WERI-Rb-1 (cell line): ENCODE measurements around the gene PCID2.

Experiments
- DNase-seq: peaks from one replicate; pipeline ENCODE4 v3.0.0-alpha.2; 2020
- H3K27ac ChIP-seq: fragments of 250-450 bp; sonication (Bioruptor Pico); 2 replicates; pipeline ENCODE4 v1.5.1; 2020; ENCODE audit warnings: mild to moderate bottlenecking, moderate library complexity
- H3K27me3 ChIP-seq: fragments of 250-450 bp; sonication (Bioruptor Pico); 2 replicates; pipeline ENCODE4 v1.5.1; 2021; ENCODE audit warnings: mild to moderate bottlenecking, low read depth, moderate library complexity; ENCODE audit not compliant: insufficient read depth, severe bottlenecking
- H3K36me3 ChIP-seq: fragments of 250-450 bp; sonication (Bioruptor Pico); 2 replicates; pipeline ENCODE4 v1.5.1; 2020; ENCODE audit warnings: mild to moderate bottlenecking, moderate library complexity
- H3K4me3 ChIP-seq: 2 replicates; pipeline ENCODE4 v1.5.1; 2011; ENCODE audit warnings: low read depth, mild to moderate bottlenecking, control low read depth, low read length
- H3K9me3 ChIP-seq: fragments of 250-450 bp; sonication (Bioruptor Pico); 2 replicates; pipeline ENCODE4 v1.5.1; 2021; ENCODE audit warnings: mild to moderate bottlenecking, moderate library complexity; ENCODE audit not compliant: severe bottlenecking
- CTCF ChIP-seq: IDR thresholded peaks from 2 replicates; pipeline ENCODE4 v1.5.1; 2011; ENCODE audit warnings: low read depth, mild to moderate bottlenecking, control low read depth, inconsistent platforms, low read length

Gene PCID2

GRCh38 chr13:113176822-113177221 is 31.6 kb downstream of the PCID2 start:
- no peak overlapping the region for H3K4me3 ChIP-seq
- no peak for TF ChIP-seq CTCF
- peaks cover 85% of the 10 kb centered on the region for H3K36me3 ChIP-seq

GRCh38 chr13:113176280-113176679 is 32.2 kb downstream of the PCID2 start:
- DNase-seq: no peak
- Histone ChIP-seq H3K4me3 (no peak overlapping the region), H3K36me3 (peaks cover 86% of the 10 kb centered on the region), H3K27me3 (no peaks in the 10 kb centered on the region), H3K27ac (no peak overlapping the region), H3K9me3 (no peaks in the 10 kb centered on the region)
- no peak for TF ChIP-seq CTCF

More at GRCh38 chr13:113176822-113177221, 31.6 kb downstream of the PCID2 start:
- H3K27ac ChIP-seq: no peak overlapping the region
- DNase-seq: no peak
- H3K27me3 ChIP-seq: no peaks in the 10 kb centered on the region
- H3K9me3 ChIP-seq: no peaks in the 10 kb centered on the region

- no peak overlapping the region for H3K4me3 ChIP-seq
- DNase-seq: no peak
- H3K36me3 ChIP-seq: peaks cover 72% of the 10 kb centered on the region
- no peaks in the 10 kb centered on the region for H3K27me3 ChIP-seq
- TF ChIP-seq CTCF: no peak
- H3K9me3 ChIP-seq: no peaks in the 10 kb centered on the region
- H3K27ac ChIP-seq: no peak overlapping the region
Measured at GRCh38 chr13:113172419-113172926, 36.0 kb downstream of the PCID2 start.

- no peak overlapping the region for H3K4me3 ChIP-seq
- no peak for DNase-seq
- TF ChIP-seq CTCF: no peak
- peaks cover 65% of the 10 kb centered on the region for H3K36me3 ChIP-seq
- H3K27me3 ChIP-seq: no peaks in the 10 kb centered on the region
- no peaks in the 10 kb centered on the region for H3K9me3 ChIP-seq
- H3K27ac ChIP-seq: no peak overlapping the region
Measured at GRCh38 chr13:113171250-113172125, 37.0 kb downstream of the PCID2 start.

GRCh38 chr13:113170511-113170910 is 38.0 kb downstream of the PCID2 start:
- Histone ChIP-seq H3K4me3 (no peak overlapping the region), H3K9me3 (no peaks in the 10 kb centered on the region), H3K36me3 (peaks cover 57% of the 10 kb centered on the region), H3K27me3 (no peaks in the 10 kb centered on the region), H3K27ac (no peak overlapping the region)
- no peak for TF ChIP-seq CTCF
- DNase-seq: no peak
